ENCODE results near the gene AGER.
"Not testable (repeated sequence)": the region's sequence is repeated elsewhere in the genome, so short reads cannot be mapped to it uniquely, and the experiment has no call there.

The AGER gene

DNA sequence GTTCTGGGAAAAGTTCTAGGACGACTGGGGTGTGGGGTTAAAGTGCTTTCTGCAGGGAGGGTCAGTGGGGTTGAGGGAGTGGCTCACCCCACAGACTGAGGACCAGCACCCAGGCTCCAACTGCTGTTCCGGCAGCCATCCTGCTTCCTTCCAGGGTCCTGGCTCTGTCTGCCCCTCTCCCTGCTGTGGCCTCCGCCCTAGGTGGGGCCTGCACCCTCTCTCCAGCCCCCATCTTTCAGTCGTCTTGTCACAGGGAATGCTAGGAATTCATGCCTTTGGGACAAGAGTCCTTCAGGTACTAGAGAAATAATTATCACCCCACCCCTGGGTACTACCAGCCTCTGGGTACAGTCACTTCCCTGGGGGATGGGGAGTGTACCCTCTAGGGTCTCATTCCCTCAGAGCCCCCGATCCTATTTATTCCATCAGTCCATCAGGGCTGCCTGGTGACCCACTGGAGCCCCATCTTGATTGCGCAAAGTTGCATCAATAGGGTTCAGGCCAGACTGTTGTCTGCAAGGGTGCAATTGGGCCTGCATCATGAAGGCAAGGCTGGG, at the start of gene AGER:
AGER (minus strand) TSS at position 170 of the 557 bp plus-strand sequence; CDS start at position 139, 31 bp downstream.
- no peak for DNase-seq (ENCODE audit: low spot score)

DNA sequence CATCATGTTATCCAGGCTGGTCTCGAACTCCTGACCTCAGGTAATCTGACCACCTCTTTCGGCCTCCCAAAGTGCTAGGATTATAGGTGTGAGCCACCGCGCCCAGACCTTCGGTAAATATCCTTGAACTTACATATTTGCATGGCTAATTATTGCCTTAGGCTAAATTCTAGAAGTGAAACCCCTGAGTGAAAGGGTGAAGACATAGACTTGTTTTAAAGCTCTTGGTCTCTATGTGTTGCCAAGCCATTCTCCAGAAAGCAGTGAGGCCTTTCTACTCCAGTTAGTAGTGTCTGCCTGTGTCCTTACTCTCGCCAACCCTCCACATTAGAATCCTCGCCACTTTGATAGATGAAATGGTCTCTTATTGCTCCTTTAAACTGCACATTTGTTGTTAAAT, 42.4 kb upstream of the AGER start:
- DNase-seq (ENCODE audit: low spot score): no peak

DNA sequence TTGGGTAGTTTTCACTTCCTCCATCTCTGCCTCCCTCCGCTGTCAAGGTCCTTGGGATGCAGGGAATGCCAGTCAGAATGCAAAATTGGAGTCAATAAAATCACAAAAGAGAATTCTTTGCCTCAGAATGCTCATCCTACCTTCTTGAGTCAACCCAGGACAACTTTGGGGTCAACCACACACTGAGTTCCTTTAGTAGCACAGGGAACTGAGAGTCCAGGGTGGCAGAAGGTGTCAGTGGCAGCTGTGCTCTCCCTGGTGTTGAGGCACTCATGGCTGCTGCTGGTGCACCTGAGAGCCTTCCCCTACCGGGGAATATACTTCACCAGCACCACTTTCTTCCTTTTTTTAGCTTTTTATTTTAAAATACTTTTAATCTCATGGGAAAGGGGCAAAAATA, 40.6 kb upstream of the AGER start:
- no peak for DNase-seq (ENCODE audit: low spot score)

DNA sequence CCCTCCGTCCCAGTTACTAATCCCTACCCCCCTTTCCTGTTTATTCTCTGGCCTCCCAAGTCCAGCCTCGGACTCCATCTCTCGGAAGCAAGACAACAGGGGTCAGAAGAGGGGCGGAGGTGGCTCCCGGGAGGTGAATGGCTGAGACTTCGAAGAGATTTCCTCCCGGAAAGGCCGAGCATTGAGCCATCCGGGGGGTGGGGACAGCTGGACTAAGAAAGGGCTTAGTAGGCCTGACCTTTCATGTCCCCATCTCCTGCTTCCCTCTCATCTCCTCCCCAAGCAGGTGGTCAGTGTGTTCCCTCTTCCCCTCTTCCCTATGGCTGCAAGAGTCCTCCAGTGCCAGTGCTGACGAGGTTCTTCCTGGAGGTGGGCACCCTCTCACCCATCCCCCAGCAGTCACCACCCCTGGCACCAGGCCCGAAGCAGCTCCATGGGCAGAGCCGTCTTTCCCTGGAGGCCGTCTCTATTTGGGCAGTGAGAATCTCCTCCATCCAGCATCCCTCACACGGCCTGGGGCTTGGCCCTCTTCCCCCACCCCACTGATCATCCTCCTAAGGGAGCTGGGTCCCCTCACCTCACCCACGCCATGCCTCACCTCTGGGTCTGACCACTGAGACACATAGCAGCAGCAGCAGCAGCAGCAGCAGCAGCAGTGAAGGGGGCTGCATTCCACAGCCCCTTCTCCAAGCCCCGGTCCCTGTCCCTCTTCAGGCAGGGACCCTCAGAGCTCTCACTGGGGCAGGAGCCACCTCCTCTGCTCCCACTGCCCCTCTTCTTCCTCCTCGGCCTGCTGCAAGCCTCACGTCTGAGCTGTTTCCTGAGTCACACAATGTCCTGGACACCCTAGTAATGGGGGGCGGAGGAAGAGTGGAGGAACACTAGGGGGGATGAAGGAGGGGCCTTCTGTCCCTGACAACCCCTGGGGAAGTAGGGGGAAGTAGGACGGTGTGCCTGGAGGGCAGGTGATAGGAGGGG, 39.5 kb upstream of the AGER start, which contains the start of gene NOTCH4:
NOTCH4 (minus strand) TSS at position 810 of the 978 bp plus-strand sequence; CDS start at position 671, 139 bp downstream.
- peak; percentile 48 for DNase-seq (ENCODE audit: low spot score)

DNA sequence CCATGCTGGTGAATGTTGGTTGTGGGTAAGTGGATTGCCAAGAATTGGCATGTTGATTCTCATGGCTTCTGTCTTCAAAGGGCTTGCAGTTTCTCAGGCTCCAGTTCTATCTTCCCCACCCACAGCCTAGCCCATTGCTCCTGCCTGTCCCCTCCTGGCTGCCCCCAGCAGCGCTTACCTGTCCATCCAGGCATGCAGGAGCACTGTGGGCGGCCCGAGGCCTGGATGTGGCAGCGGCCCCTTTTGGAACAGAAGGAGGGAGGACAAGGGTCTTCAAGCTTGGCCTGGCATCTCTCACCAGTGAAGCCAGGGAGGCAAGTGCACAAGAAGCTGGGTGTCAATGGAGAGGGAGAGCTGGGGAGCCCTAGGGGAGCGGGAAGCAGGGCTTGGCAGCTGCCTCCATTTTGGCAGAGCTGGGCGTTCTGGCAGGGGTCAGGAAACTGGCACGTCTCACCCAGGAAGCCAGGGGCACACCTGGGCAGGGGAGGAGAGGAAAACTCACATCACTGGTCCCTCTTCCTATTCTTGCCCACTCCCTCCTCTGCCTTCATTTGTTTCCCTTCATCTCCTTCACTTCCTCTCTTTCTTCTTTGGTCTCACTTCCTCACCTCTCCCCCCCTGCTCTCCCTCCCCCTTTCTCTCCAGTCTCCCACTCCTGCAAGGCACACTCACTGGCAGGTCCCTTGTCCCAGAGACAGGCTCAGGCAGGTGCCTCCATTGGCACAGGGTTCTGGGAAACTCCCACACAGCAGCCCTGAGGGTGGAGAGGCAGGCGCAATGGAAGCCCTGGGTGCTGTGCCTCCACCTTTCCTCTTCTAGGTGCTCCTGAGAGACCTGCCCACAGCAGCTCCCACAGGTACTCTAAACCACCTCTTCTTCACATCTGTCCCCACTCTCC, 38.5 kb upstream of the AGER start:
- no peak for DNase-seq (ENCODE audit: low spot score)

DNA sequence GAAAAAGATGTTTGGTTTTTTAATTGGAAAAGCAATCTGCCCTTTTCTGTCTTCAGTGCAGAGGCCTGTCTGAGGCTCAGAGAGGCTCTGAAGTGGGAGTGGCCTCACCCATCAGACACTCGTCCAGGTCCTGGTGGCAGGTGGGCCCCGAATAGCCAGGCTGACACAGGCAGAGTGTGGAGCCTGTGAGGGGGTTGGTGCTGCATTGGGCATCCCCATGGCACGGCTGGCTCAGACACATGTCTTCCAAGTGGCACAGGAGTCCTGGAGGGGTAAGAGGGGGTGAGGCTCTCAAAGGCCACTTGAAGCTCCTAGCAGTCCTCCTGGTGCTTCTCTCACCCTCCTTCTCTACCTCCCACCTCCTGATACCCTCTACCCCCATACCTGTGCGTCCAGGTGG, 36.0 kb upstream of the AGER start:
- DNase-seq (ENCODE audit: low spot score): no peak

DNA sequence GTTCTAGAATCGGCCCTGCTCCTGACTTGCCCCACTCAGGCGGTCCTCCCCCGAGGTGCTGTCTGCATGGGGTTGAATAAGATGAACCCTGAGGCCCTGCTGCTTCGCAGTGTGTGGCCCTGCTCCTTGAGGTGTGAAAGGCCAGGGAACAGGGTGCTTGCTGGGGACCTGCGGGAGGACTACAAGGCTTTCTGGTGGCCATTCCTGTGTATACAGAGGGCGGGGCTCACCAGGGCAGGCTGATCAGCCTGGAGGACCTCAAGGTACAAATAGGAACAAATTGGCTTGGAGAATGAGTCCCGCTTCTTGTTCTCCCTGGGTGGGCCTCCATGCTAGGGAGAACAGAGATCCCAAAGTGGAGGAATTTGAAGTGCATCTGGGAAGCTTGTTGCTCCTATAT, 34.1 kb upstream of the AGER start:
- no peak for DNase-seq (ENCODE audit: low spot score)

DNA sequence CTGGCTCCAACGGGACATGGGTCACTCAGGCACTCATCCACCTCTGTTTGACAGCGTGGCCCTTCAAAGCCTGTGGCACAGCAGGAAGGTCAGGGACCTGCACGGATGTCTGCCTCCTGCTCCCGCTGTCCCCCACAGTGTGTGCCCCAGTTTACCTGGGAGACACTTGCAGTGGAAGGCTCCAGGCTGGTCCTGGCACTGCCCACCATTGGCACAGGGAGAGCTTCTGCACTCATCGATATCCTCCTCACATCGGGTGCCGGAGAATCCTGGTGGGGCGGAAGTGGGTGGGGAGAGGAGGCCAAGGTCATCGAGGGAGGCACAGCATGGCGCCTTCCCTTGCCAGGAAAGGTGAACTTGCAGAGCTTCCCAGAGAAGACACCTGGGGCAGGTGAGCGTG, 32.9 kb upstream of the AGER start:
- no peak for DNase-seq (ENCODE audit: low spot score)

DNA sequence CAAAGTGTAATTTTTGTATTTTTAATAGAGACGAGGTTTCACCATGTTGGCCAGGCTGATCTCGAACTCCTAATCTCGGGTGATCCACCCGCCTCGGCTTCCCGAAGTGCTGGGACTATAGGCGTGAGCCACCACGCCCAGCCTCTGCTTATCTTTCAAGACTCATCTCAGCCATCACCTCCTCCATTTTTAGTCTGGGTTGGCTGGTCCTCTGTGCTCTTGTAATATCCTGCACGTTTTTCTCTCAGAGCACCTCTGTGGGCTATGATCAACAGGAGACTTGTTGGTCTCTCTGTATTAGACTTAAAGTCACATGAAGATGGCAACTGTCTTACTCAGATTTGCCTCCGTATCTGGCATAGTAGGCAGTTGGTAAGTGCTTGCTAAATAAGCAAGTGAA, 32.2 kb upstream of the AGER start:
- no peak for DNase-seq (ENCODE audit: low spot score)

DNA sequence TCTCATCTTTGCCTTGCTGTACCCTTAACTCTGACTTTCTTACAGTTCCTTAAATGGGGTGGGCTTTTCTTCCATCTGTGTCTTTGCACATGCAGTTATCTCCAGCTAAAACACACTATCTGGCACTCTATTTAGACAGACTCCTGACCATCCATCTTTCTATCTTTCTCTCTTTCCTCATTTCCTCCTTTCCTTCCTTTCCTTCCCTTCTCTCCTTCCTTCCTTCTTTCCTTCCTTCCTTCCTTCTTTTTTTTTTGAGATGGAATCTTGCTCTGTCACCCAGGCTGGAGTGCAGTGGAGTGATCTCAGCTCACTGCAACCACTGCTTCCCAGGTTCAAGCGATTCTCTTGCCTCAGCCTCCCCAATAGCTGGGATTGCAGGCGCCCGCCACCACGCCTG, 31.6 kb upstream of the AGER start:
- DNase-seq (ENCODE audit: low spot score): no peak

DNA sequence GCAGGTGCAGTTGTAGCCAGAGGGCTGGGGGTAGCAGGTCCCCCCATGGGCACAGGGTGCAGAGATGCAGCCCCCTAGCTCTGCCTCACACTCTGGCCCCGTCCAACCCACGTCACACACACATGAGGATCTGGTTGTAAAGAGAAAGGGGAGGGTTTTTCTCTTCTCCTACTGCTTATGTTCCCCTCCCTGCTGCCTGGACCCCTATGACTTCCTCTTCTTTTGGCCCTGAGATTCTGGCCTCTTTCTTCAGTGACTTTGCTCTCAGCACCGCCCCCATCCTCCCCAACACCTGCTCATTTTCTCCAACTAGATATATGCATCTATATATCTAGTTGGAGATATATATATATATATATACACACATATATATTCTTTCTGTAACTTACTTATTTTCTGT, 30.1 kb upstream of the AGER start:
- no peak for DNase-seq (ENCODE audit: low spot score)

DNA sequence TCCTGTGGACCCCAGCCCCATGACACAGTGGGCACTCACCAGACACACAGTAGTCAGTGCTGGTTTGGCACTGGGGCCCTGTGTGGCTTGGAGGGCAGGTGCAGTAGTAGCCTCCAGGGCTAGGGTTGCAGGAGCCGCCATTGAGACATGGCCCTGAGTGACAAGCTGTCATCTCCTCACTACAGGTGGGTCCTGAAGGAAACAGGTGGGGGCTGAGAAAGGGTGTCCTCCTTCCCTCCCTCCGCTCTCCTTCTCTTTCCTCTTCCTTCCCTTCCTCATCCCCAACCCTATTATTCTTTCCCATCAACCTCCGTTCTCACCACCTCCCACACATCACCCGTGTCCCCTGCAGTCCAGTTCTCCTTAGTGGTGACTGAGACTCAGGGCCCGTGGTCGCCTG, 29.6 kb upstream of the AGER start:
- no peak for DNase-seq (ENCODE audit: low spot score)

DNA sequence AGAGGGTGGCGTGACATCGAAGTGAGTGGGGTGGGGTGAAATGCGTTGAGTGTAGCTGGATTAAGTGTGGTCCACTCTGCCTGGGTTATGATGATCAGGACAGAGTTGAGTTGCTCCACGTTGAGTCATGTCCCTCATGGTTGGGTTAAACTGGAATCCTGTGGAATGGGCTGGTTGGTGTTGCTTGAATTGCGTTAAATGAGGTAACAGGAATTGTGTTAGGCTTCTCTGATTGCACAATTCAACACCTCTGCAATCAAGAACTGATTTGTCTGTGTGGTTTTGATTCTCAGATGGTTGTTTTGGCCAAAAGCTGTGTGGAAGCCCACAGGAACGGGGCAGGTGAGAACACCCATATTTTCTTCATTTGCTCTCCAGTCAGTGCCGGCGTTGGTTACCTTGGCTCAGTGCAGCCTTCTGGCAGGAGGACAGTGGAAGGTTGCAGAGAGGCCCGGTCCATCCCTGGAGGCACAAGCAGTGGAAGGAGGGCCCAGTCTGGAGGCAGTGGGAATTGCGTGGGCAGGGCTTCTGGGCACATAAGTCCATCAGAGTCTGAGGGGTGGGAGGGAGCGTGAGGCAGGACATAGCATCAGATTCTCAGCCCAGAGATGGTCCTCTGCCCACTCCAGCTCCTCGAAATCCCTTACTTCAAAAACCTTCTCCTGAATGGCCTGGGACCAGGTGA, 28.2 kb upstream of the AGER start:
- DNase-seq (ENCODE audit: low spot score): no peak

DNA sequence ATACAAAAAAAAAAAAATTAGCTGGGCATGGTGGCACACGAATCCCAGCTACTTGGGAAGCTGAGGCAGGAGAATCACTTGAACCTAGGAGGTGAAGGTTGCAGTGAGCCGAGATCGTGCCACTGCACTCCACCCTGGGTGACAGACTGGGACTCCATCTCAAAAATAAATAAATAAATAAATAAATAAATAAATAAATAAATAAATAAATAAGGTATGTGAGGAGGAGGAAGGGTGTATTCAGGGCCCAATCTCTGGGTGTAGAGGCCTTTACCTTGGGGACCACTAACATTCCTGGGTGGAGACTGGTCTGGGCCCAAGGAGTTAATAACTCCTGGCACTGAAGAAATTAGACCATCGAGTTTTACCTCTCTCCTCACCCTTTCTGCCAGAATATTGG, 27.4 kb upstream of the AGER start:
- not testable (repeated sequence) for DNase-seq (ENCODE audit: low spot score)

DNA sequence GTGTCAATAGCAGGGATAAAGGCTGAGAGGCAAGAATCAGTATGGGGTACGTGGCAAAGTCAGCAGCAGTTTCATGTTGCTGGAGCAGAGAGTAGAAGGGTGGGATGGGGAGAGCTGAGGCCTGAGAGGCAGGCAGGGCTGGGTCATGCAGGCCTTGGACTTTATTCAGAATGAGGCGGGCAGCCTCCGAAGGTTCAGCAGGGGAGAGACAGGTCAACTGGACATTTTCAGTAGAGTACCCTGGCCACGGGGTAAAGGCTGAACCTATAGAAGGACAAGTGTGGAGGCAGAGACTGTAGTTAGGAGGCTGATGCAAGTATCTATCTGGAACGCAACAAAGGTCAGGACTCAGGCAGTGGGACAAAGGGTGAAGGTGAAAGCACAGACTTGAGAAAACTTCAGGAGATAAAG, 26.1 kb upstream of the AGER start:
- no peak for DNase-seq (ENCODE audit: low spot score)

DNA sequence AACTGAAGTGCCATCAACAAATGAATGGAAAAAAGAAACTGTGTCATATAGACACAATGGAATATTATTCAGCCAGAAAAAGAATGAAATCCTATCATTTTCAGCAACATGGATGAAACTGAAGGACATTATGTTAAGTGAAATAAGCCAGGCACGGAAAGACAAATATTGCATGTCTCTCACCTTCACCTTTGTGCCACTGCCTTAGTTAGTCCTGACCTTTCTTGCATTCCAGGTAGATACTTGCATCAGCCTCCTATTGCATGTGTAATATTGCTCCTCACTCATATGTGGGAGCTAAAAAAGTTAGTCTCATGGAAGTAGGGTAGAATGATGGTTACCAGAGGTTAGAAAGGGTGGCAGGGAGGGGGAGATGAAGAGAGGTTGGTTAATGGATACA, 24.9 kb upstream of the AGER start:
- DNase-seq (ENCODE audit: low spot score): no peak

DNA sequence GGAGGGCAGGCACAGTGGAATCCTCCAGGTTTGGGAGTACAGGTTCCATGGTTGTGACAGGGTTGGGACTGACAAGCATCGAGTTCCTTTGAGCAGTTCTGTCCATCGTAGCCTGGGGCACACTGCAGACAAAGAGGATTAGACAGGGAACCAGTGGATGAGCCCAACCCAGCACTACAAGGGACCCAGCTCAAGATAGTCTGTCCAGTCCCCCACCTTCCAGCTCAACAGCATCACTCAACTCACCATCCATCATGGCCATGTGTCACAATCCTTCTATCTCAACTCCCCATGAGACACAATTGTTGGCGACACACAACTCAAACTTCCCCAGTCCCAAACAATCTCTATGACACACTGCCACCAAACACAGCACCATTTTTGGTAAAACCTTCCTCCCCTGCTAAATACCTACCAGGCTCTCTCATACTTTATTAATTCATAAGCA, 20.2 kb upstream of the AGER start:
- DNase-seq (ENCODE audit: low spot score): no peak

DNA sequence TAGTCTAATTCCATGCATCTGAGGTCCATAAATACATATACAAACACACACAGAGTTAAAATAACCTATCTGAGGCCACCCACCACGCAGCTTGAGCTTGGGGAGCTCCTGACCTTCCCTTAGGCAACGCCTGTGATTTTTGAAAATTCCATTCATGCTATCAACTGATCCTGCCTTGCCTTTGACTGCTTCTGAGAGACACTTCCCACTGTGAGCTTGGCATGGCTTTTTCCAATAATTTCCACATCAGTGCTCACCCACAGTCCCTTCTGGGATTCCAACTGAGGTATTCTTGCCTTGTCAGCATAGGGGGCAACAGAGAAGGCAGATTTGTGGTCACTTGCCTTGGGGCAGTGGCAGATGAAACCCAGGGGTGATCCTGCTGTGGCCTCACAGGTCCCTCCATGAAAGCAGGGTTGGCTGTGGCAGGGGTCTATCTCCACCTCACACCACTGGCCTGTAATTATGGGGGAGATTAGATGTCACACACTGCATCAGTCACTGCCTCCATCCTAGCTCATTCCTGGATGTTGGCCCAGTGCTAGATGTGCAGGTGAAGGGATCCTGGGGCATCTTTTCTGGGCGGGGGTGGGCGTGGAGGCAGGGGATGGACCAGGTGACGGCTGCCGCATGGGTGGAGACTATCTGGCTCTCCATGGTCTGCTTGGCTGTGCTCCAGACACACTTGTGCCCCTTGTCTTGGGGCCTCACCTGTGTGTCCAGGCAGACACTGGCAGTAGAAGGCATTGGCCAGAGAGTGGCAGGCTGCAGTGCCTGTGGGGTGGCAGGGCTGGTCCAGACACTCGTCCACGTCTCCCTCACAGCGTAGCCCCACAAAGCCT, 19.6 kb upstream of the AGER start:
- DNase-seq (ENCODE audit: low spot score): no peak

DNA sequence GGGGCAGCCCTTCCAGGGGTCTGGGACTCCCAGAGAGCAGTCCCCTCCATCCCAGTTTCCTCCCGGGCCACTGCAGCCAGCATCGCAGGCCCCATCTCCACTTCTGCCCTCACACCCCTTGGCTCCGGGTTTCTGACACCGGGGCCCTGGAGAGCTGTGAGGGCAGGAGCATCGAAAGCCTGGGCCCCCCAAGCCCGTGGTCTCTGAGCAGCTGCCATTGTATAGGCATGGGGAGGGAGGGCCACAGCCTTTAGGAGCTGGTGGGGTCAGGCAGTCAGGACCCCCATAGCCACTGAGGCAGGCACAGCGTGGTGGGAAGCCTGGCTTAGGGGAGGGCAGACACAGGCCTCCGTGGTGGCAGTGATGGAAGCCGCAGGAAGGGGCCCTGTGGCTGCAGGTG, 18.1 kb upstream of the AGER start:
- DNase-seq (ENCODE audit: low spot score): no peak

DNA sequence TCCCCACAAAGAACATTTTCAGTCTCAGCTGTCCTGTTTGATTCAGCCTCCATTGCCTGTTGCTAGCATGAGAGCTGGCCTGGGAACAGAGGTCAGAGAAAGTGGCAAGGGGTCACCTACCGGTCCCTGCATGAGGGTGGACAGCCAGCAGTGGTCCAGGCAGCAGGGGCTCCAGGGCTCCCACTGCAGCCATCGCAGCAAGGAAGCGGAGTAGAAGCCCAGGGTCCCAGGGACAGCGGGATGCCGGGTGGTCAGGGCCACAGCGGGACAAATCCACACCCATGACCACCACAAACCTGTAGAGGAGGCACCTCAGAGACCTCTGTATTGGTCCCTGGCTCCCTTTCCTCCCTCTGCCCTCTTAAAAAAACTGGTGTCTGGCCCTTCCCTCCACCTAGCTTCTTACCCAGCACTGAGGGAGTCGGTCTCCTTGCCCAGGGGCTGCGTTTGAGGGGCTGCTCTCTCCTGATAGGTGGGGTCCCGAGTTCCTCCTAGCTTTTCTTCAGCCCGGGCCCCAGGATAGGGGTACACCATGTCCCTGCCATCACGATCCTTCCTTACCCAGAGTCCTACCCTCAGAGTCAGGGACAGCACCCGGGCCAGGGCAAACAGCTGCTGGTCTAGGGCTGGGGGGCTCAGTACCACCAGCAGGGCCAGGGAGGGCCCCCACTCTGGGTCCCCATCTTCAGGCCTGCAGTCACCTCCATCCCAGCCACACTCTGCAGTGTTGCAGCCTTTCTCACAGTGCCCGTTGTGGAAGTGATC, 16.8 kb upstream of the AGER start:
- DNase-seq (ENCODE audit: low spot score): no peak

Data from kidney capillary endothelial cell (primary cell).